Measurements from ENCODE around the gene COA8. TPM values are rescaled to one million over a fixed set of nuclear protein-coding genes. Genes with fewer than 3 reads are reported as not detected.

Gene COA8
- total RNA-seq, 1 experiment from 2014 or later: 47.2 TPM

DNA sequence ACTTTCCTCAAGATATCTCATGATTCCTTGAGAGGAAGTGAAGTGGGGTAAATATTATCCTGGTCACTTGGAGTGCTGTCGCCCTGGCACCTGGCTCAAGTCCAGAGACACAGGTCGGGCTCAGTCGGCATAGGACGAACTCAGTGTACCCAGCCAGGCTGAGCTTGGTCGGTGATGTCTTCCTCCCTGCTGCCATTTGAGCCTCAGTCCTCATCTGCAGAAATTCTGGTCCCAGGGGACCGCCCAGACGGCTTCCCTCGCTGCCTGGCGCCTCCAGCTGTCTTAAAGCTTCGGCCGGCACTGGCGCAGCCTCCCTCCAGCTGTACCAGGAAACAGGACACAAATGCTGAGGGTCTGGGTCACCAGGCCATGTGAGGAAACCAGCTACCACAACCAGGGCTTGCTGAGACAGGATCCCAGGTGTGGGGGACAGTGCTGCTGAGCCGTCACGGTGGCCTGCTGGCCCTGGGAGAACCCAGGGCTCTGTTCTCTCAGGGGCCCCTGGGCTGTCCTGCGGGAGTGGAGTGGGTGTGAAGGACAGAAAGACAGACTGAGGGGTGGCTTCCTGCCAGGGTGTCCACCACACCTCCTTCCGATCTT lies 61.2 kb downstream of the COA8 start:
- peak overlapping the region; percentile 0; the same call in 1 of the 2 replicates for H3K4me3 ChIP-seq
- no peak overlapping the region for H3K27ac ChIP-seq
- H3K4me1 ChIP-seq: peaks cover 33% of the 10 kb centered on the region
- H3K9me3 ChIP-seq (replicated peaks): no peaks in the 10 kb centered on the region
- no peaks in the 10 kb centered on the region; the same call in 1 of the 2 replicates for H3K27me3 ChIP-seq
- DNase-seq: peak; percentile 89 to 94
- H3K36me3 ChIP-seq: no peaks in the 10 kb centered on the region

DNA sequence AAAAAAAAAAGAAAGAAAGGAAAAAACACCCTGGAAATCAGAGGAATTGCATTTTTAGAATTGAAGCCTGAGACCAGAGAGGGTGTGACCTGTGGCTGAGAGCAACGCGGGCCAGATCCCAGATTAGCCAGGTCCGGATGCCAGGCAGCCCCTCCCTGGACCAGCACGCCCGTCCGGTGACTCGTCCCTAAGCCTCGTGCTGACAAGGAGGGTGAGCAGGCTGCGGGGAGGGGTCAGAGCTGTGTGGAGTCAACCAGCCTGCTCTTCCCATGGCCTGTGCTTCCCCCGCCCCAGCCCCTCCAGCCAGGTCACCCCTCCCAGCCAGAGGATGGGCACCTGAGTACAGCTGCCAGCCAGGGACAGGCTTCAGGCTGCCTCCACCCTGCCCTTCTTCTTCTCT lies 62.1 kb downstream of the COA8 start:
- H3K36me3 ChIP-seq: no peaks in the 10 kb centered on the region
- no peak overlapping the region for H3K4me3 ChIP-seq
- peak; percentile 36 to 43 for DNase-seq
- H3K27ac ChIP-seq: no peak overlapping the region
- no peaks in the 10 kb centered on the region; the same call in 1 of the 2 replicates for H3K27me3 ChIP-seq
- no peaks in the 10 kb centered on the region for H3K9me3 ChIP-seq (replicated peaks)
- peaks cover 33% of the 10 kb centered on the region for H3K4me1 ChIP-seq

DNA sequence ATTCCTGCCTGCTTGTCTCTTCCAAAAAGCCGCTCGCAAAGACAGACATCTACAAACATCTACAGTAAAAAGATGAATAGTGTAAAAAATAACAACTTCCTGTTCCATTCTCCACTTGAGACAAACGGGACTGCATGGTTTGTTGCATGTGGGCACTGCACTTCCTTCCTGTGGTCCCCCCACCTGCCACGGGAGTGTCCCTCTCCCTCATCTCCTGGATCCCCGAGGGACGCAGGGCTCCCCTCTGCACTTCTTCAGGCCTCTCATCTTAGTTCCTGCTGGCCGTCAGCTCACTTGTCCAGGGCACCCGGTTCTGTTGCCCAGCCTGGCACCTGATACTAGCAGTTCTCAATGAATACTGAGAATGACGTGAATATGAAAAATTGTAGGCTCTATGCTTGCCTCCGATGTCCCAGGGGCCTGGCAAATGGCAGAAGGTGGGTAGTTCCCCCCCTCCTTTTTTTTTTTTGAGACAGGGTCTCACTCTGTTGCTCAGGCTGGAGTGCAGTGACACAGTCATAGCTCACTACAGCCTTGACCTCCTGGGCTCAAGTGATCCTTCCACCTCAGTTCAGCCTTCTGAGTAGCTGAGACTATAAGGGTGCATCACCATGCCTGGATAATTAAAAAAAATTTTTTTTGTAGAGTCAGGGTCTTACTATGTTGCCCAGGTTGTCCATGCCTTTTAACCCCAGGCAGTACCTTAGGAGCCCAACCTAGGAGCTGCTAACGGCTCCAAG lies 62.8 kb downstream of the COA8 start:
- no peak overlapping the region for H3K27ac ChIP-seq
- DNase-seq: no peak
- H3K4me1 ChIP-seq: peaks cover 38% of the 10 kb centered on the region
- H3K27me3 ChIP-seq: no peaks in the 10 kb centered on the region; the same call in 1 of the 2 replicates
- H3K36me3 ChIP-seq: no peaks in the 10 kb centered on the region
- H3K4me3 ChIP-seq: no peak overlapping the region
- H3K9me3 ChIP-seq (replicated peaks): no peaks in the 10 kb centered on the region

DNA sequence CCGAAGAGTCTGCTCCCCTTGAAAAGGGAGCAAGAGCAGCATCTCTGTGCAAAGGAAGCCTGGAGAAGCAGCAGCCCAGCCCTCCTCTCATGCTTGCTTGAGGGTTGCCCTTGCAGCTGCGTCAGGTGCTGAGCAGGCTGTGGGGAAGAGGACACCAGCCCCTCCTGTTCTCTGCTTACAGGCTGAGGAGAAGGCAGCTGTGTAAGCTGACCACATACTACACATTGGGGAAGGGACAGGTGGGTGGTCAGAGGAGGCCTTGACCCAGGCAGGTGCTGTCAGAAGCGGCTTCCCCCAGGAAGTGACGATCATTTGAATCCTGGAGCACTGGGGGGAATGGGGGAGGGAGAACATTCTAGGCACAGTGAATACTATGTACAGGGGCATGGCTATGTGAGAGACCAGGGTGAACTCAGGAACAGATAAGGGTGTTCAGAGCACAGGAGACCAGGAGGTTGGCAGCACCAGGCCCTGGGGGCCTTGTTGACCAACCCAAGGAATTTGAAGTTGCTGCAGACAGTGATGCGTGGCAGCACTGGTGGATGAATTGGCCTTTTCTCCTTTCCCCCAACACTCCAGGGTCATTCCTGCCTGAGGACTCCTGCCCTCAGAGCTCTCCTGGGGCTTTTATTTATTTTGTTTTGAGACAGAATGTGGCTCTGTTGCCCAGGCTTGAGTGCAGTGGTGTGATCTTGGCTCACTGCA lies 63.5 kb downstream of the COA8 start:
- Histone ChIP-seq H3K27me3 (no peaks in the 10 kb centered on the region; the same call in 1 of the 2 replicates), H3K4me3 (no peak overlapping the region), H3K4me1 (peaks cover 38% of the 10 kb centered on the region), H3K36me3 (no peaks in the 10 kb centered on the region), H3K27ac (no peak overlapping the region), H3K9me3 (replicated peaks) (no peaks in the 10 kb centered on the region)
- peak; percentile 75 to 83 for DNase-seq

DNA sequence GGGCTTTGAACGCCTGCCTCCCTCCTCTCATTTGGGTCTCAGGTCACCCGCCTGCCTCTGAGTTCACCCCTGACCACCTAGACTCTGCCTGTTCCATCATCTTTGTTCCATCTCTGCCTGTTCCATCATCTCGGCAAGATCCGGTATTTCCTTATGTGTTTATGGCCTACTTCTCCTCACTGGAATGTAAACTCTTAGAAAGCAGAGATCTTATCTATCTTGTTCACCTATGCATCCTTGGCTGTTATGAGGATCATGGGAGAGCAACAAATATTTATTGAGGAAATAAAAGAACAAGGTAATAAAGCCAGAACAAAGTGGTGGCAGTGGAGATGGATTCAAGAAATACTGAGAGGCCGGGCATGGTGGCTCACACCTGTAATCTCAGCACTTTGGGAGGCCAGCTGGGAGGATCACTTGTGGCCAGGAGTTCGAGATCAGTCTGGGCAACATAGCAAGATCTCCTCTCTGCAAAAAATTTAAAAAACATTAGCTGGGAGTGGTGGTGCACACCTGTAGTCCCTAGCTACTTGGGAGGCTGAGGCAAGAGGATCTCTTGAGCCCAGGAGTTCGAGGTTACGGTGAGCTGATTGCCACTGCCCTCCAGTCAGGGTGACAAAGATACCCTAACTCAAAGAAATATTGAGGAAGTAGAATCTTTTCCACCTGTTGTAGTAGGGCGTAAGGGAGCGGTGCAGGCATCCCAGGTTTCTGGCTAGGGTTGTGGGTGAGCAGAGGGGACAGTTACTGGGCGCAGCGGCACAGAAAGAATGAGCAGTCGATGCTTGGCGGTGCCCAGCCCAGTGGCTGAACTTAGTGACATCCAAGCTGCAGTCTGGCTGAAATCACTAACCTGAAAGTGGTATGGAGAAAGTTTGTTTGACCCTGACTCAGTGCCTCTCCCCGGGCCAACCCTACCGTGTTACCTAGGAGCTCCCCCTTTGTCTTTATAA lies 64.6 kb downstream of the COA8 start:
- DNase-seq: no peak
- Histone ChIP-seq H3K9me3 (replicated peaks) (no peaks in the 10 kb centered on the region), H3K4me3 (no peak overlapping the region), H3K27me3 (no peaks in the 10 kb centered on the region; the same call in 1 of the 2 replicates), H3K36me3 (no peaks in the 10 kb centered on the region), H3K4me1 (peaks cover 38% of the 10 kb centered on the region), H3K27ac (no peak overlapping the region)

DNA sequence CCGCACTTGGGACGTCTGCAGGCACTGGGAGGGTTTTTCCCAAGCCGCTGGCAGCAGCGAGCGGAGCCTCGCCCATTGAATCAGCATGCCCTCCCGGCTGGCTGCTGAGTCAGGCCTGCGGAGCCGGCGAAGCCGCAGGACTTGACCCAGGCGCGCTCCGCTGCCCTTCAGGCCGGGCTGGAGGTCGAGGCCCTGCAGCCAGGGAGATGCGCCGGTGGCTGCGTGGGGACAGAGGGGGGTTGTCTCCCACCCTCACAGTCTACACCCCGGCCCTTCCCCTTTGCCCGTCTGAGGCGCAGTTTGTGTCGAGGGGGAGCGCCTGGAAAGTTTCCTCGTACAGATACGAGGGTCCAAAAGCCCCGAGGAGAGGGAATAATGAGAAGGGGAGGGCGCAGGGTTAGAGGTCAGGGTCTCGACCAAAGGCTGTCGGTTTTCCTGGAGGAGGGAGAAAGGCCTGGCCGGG lies 65.5 kb downstream of the COA8 start:
- H3K27ac ChIP-seq: peak overlapping the region; percentile 62
- H3K36me3 ChIP-seq: no peaks in the 10 kb centered on the region; the same call in 1 of the 2 replicates
- peak; percentile 60 to 62 for DNase-seq
- peak overlapping the region; percentile 98 for H3K4me3 ChIP-seq
- no peaks in the 10 kb centered on the region for H3K27me3 ChIP-seq
- no peaks in the 10 kb centered on the region for H3K9me3 ChIP-seq (replicated peaks)
- peaks cover 38% of the 10 kb centered on the region for H3K4me1 ChIP-seq

DNA sequence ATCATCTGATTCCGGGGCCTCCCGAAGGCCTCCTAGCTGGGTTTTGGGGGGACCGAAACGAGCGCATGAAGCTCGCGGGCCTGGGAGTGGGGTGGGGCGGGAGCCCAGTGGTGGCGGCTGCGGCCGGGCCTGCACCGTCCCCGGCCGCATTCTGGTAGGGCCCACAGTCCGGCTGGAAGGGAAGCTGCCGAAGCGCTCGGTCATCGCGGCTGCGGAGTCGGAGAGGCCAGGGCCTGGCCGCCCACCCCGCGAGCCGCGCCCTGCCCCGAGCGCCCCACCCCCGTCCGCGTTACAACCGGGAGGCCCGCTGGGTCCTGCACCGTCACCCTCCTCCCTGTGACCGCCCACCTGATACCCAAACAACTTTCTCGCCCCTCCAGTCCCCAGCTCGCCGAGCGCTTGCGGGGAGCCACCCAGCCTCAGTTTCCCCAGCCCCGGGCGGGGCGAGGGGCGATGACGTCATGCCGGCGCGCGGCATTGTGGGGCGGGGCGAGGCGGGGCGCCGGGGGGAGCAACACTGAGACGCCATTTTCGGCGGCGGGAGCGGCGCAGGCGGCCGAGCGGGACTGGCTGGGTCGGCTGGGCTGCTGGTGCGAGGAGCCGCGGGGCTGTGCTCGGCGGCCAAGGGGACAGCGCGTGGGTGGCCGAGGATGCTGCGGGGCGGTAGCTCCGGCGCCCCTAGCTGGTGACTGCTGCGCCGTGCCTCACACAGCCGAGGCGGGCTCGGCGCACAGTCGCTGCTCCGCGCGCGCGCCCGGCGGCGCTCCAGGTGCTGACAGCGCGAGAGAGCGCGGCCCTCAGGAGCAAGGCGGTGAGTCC lies 66.1 kb downstream of the COA8 start, which contains the start of gene KLC1:
TSS of gene KLC1 (plus strand) at position 528 of the 819 bp plus-strand sequence. CDS start 25,354 bp downstream, outside the sequence.
- DNase-seq: peak; percentile 81 to 82
- Histone ChIP-seq H3K4me1 (peaks cover 34% of the 10 kb centered on the region), H3K27me3 (no peaks in the 10 kb centered on the region), H3K4me3 (peak within 1 kb of the TSS; percentile 98), H3K9me3 (replicated peaks) (no peaks in the 10 kb centered on the region), H3K36me3 (peaks cover 4% of the 10 kb centered on the region), H3K27ac (peak within 1 kb of the TSS; percentile 62)

DNA sequence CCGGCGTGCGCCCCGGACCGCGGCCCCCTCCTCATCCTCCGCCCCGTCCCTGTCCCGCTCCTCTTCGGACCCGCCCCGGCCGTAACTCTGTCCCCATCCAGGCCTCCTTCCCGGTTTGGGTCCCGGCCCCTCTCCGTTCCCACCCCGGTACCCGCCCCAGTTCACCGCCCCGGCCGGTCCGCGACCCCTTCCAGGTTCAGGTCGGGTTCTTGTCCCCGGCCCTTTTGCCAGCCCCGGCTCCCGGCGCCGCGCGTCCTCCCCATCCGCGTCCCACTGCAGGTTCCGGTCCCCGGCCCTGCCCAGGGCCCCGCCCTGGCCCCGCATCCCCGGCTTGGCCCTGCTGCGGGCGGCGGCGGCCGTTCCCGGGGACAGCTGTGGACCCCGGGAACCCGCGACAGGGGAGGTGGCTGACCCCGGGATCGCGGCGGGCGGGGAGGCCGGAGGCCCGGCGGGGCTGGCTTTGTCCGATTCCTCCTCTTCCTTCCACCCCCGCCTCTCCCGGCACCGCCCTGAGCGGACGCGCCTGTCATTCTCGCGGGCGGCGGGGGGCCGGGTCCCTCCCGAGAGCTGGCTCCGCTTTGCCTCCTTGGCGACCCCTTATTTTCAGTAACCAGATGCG lies 66.9 kb downstream of the COA8 start:
- Histone ChIP-seq H3K4me1 (peaks cover 28% of the 10 kb centered on the region), H3K4me3 (peak overlapping the region; percentile 98), H3K9me3 (replicated peaks) (no peaks in the 10 kb centered on the region), H3K36me3 (peaks cover 4% of the 10 kb centered on the region), H3K27me3 (no peaks in the 10 kb centered on the region), H3K27ac (peak overlapping the region; percentile 62; the same call in 1 of the 2 replicates)
- DNase-seq: peak; percentile 51 to 52

DNA sequence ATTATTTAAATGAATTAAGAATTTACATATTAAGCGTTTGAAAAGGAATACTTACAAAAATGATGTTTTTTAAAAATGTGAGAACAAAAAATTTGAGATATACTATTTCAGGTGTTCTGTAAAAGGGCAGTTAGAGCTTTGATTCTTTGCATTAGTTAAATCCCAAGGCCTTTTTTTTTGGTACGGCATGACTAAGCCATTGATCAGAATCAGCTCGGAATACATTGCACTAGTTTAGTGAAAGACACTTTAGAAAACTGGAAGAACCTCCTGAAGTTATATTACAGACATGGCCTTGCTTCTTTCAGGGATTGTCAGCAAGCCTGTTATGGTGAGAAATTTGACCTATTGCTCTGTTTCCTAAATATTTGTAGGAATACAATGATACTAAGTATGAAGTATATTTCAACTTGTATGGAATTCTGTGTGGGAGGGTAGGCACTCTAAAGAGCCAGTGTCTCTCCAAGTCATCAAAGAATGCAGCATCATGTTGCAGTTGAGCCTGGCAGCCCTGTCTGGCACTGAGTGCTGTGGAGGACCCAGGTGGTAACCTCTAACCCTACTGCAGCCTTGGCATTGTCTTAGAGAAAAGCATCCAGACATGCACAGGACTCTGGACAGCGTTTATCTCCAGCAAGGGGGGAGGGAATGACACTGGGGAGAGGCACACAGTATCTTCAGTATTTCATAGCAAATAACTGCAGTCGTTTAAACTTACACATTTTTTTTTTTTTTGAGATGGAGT lies 67.8 kb downstream of the COA8 start:
- no peak for DNase-seq
- Histone ChIP-seq H3K27me3 (no peaks in the 10 kb centered on the region), H3K4me1 (peaks cover 20% of the 10 kb centered on the region), H3K36me3 (peaks cover 7% of the 10 kb centered on the region), H3K9me3 (replicated peaks) (no peaks in the 10 kb centered on the region), H3K27ac (no peak overlapping the region), H3K4me3 (peak overlapping the region; percentile 98)

DNA sequence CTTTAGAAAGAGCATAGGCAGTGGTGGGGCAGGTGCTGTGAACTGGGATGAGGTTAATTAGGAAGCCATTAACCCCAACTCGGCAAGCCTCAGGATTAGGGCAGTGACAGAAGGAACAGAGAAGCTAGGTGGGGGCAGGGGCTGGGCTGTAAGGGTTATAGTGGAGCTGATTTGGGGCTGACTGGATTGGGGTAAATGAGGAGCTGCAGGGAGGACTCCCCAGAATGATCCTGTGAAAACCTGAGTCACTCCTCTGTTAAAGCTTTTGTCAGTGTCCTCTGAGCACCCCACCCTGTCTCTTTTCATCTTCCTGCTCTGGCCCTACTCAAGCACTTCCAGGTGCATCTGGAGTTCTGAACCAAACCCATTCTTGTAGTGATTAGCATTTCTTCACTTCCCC lies 70.6 kb downstream of the COA8 start:
- Histone ChIP-seq H3K4me3 (no peak overlapping the region), H3K36me3 (peaks cover 7% of the 10 kb centered on the region), H3K27me3 (no peaks in the 10 kb centered on the region), H3K9me3 (replicated peaks) (no peaks in the 10 kb centered on the region), H3K27ac (no peak overlapping the region), H3K4me1 (peaks cover 5% of the 10 kb centered on the region)
- no peak for DNase-seq

DNA sequence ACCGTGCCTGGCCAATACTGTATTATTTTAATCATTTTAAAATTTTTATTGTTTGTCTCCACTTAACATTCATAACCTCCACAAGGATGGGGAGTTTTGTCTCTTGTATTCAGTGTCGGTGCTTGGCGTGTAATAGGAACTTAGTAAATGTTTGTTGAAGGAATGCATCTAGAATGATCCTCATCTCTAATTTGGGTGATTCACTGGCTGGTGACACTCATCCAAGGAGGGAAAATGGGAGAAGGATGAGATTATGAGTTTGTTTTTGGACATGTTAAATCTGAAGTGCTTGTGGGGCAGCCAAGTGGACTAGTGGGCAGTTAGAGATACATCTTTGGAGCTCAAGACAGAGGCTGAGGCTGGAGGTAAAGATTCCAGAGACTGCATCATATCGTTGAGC lies 71.4 kb downstream of the COA8 start:
- peaks cover 5% of the 10 kb centered on the region for H3K4me1 ChIP-seq
- no peaks in the 10 kb centered on the region for H3K27me3 ChIP-seq
- H3K27ac ChIP-seq: no peak overlapping the region
- no peak overlapping the region for H3K4me3 ChIP-seq
- H3K36me3 ChIP-seq: peaks cover 7% of the 10 kb centered on the region
- H3K9me3 ChIP-seq (replicated peaks): no peaks in the 10 kb centered on the region
- no peak for DNase-seq

DNA sequence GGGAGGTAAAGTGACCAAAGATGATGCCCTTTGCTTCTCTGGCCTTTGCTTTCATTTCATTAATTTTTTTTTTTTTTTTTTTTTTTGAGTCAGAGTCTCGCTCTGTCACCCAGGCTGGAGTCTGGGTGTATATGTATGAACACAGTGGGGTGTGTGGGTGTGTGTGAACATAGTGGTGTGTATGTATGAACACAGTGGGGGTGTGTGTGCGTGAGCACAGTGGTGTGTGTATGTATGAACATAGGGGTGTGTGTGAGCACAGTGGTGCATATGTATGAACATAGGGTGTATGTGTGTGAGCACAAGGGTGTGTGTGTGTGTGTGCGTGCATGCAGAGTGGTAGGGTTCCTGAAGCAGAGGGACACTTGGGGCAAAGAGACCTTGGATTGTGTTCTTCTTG lies 75.8 kb downstream of the COA8 start:
- Histone ChIP-seq H3K9me3 (replicated peaks) (no peaks in the 10 kb centered on the region), H3K4me3 (no peak overlapping the region), H3K4me1 (no peaks in the 10 kb centered on the region), H3K36me3 (peaks cover 10% of the 10 kb centered on the region), H3K27me3 (no peaks in the 10 kb centered on the region), H3K27ac (no peak overlapping the region)
- no peak for DNase-seq

Measured in SJCRH30 (cell line).